Measurements from ENCODE around the gene L1TD1. TPM values are rescaled to one million over a fixed set of nuclear protein-coding genes. Genes with fewer than 3 reads are reported as not detected.
"Not testable (repeated sequence)": the region's sequence is repeated elsewhere in the genome, so short reads cannot be mapped to it uniquely, and the experiment has no call there.

The L1TD1 gene
- total RNA-seq, 4 donors from 2014 or later, result 2.0 to 5.4 (median 3.4) TPM; not detected in 1

- DNase-seq, result peak; percentile 33
- intact Hi-C loops (cut with DNase I; ENCODE audit: low total_unique reads), result loop anchor here (5.0 kb wide), 1 partner anchor 232 kb away; no protein-coding TSS in a partner anchor
- WGBS, 2 donors (ENCODE audit: low coverage in 1 of 2), result 20 to 51% methylated on average over 5 to 9 of the region's 9 CpGs
- TF ChIP-seq CTCF (IDR thresholded peaks at IDR 0.05), result peak; percentile 60 to 77 (median 75)
- no peak for TF ChIP-seq POLR2A (IDR thresholded peaks at IDR 0.05)
- Histone ChIP-seq H3K36me3 (no peaks in the 10 kb centered on the region), H3K4me1 (peaks cover 0 to 10% (median 8%) of the 10 kb centered on the region in 4 donors), H3K27me3 (no peaks in the 10 kb centered on the region), H3K4me3 (no peak overlapping the region), H3K9me3 (no peaks in the 10 kb centered on the region), H3K27ac (no peak overlapping the region)
- in situ Hi-C loops (cut with MboI; ENCODE audit: low pct_ligation_motif_present in 1 of 4, low pct_unique_long_range_greater_than_20kb in 1 of 4, low sequenced_read_pairs in 3 of 4), result loop anchor here (5.0 kb wide), 2 partner anchors 232 to 237 kb away; no protein-coding TSS in a partner anchor
These were observed 19.0 kb upstream of the L1TD1 start for GRCh38 chr1:62175568-62176179.

- no peak for TF ChIP-seq POLR2A (IDR thresholded peaks at IDR 0.05)
- no peak for TF ChIP-seq POLR2AphosphoS5 (IDR thresholded peaks at IDR 0.05)
- no peak for TF ChIP-seq CTCF (IDR thresholded peaks at IDR 0.05)
- TF ChIP-seq EP300 (IDR thresholded peaks at IDR 0.05; ENCODE audit: low read depth), result no peak
- no peak for DNase-seq
- WGBS, 2 donors (ENCODE audit: low coverage in 1 of 2), result 75 to 89% methylated on average over 8 to 14 of the region's 14 CpGs
- Histone ChIP-seq H3K4me3 (no peak overlapping the region), H3K27ac (no peak overlapping the region), H3K9me3 (no peaks in the 10 kb centered on the region), H3K27me3 (no peaks in the 10 kb centered on the region), H3K4me1 (peaks cover 0 to 16% (median 10%) of the 10 kb centered on the region in 4 donors), H3K36me3 (no peaks in the 10 kb centered on the region)
- in situ Hi-C loops (cut with MboI; ENCODE audit: low pct_ligation_motif_present in 1 of 4, low pct_unique_long_range_greater_than_20kb in 1 of 4, low sequenced_read_pairs in 3 of 4) (loop anchor here (5.0 kb wide), 2 partner anchors 231 to 236 kb away; no protein-coding TSS in a partner anchor), intact Hi-C loops (cut with DNase I; ENCODE audit: low total_unique reads) (loop anchor here (5.0 kb wide), 1 partner anchor 231 kb away; no protein-coding TSS in a partner anchor)
These were observed 17.9 kb upstream of the L1TD1 start for GRCh38 chr1:62176597-62177312.

GRCh38 chr1:62177621-62178020 is 17.0 kb upstream of the L1TD1 start:
- no peak overlapping the region for H3K27ac ChIP-seq
- 60 to 63% methylated on average over 1 of the region's 1 CpG for WGBS, 2 donors (ENCODE audit: low coverage in 1 of 2)
- H3K36me3 ChIP-seq, result no peaks in the 10 kb centered on the region
- DNase-seq, result no peak
- no peaks in the 10 kb centered on the region for H3K27me3 ChIP-seq
- H3K9me3 ChIP-seq, result no peaks in the 10 kb centered on the region
- H3K4me3 ChIP-seq, result no peak overlapping the region
- H3K4me1 ChIP-seq, result peaks cover 0 to 19% (median 10%) of the 10 kb centered on the region in 4 donors
- TF ChIP-seq EP300 (IDR thresholded peaks at IDR 0.05; ENCODE audit: low read depth) (no peak), CTCF (IDR thresholded peaks at IDR 0.05) (no peak), POLR2AphosphoS5 (IDR thresholded peaks at IDR 0.05) (no peak)
- intact Hi-C loops (cut with DNase I; ENCODE audit: low total_unique reads) (loop anchor here (5.0 kb wide), 1 partner anchor 230 kb away; no protein-coding TSS in a partner anchor), in situ Hi-C loops (cut with MboI; ENCODE audit: low pct_ligation_motif_present in 1 of 4, low pct_unique_long_range_greater_than_20kb in 1 of 4, low sequenced_read_pairs in 3 of 4) (loop anchor here (5.0 kb wide), 2 partner anchors 230 to 235 kb away; no protein-coding TSS in a partner anchor)

GRCh38 chr1:62178372-62178771 is 16.3 kb upstream of the L1TD1 start:
- Histone ChIP-seq H3K27ac (no peak overlapping the region), H3K36me3 (no peaks in the 10 kb centered on the region), H3K27me3 (no peaks in the 10 kb centered on the region), H3K4me1 (peaks cover 0 to 20% (median 11%) of the 10 kb centered on the region in 4 donors), H3K4me3 (no peak overlapping the region), H3K9me3 (no peaks in the 10 kb centered on the region)
- intact Hi-C loops (cut with DNase I; ENCODE audit: low total_unique reads), result loop anchor here (5.0 kb wide), 1 partner anchor 229 kb away; no protein-coding TSS in a partner anchor
- 88 to 89% methylated on average over 5 to 7 of the region's 7 CpGs for WGBS, 2 donors (ENCODE audit: low coverage in 1 of 2)
- DNase-seq, result no peak
- in situ Hi-C loops (cut with MboI; ENCODE audit: low pct_ligation_motif_present in 1 of 4, low pct_unique_long_range_greater_than_20kb in 1 of 4, low sequenced_read_pairs in 3 of 4), result loop anchor here (5.0 kb wide), 2 partner anchors 229 to 234 kb away; no protein-coding TSS in a partner anchor
- TF ChIP-seq CTCF (IDR thresholded peaks at IDR 0.05) (no peak), EP300 (IDR thresholded peaks at IDR 0.05; ENCODE audit: low read depth) (no peak), POLR2A (IDR thresholded peaks at IDR 0.05) (no peak), POLR2AphosphoS5 (IDR thresholded peaks at IDR 0.05) (no peak)

- DNase-seq; intact Hi-C loops (cut with DNase I; ENCODE audit: low total_unique reads); H3K4me3 ChIP-seq; H3K9me3 ChIP-seq; H3K27me3 ChIP-seq; in situ Hi-C loops (cut with MboI; ENCODE audit: low pct_ligation_motif_present in 1 of 4, low pct_unique_long_range_greater_than_20kb in 1 of 4, low sequenced_read_pairs in 3 of 4); H3K36me3 ChIP-seq: not testable (repeated sequence)
- Histone ChIP-seq H3K4me1 (peaks cover 0 to 20% (median 11%) of the 10 kb centered on the region in 4 donors), H3K27ac (peak overlapping the region in 1 of 4 donors; percentile 46)
- WGBS, 2 donors (ENCODE audit: low coverage in 1 of 2), result 64 to 67% methylated on average over 4 of the region's 4 CpGs
These were observed 14.6 kb upstream of the L1TD1 start for GRCh38 chr1:62180054-62180453.

Measured in transverse colon (tissue), 4 donors.